HCT116 (cell line): ENCODE results near the gene ACTR1A. TPM values are rescaled to one million over a fixed set of nuclear protein-coding genes. Genes with fewer than 3 reads are reported as not detected.

ENCODE experiments used
- ATAC-seq: fragments of 200-7000 bp; cut with Tn5 transposase; 2 replicates; pipeline ENCODE4 v1.9.1; 2020; ENCODE audit warnings: mild to moderate bottlenecking, moderate library complexity
- BruUV-seq: library from RNA; stranded (reverse); fragments of 400-500 nt; replicated peaks from 2 replicates; lab custom pipeline; 2021; lab: Mats Ljungman, UMichigan
- CTCF ChIA-PET: fragments of 300-600 bp; sonication (Branson Sonifier 250); formaldehyde crosslinking; loops from one replicate; lab custom pipeline; 2021; ENCODE audit warnings: antibody characterized with exemption; lab: Charles Lee
- POLR2A ChIA-PET: fragments of 300-600, 350-600 bp; sonication (Branson Sonifier 250); formaldehyde crosslinking; loops from one replicate; lab custom pipeline; 2021; ENCODE audit warnings: antibody characterized with exemption; lab: Charles Lee
- RAD21 ChIA-PET, 2 experiments: fragments of 300-600 bp; sonication (Branson Sonifier 250); formaldehyde crosslinking; loops; one replicate each; lab custom pipeline; 2023; ENCODE audit warnings: low total read pairs in 2 of 2; ENCODE audit not compliant: uncharacterized antibody in 2 of 2, unreplicated experiment in 2 of 2, low non-redundant PET in 1 of 2; lab: Charles Lee
- DNase-seq: peaks from one replicate; pipeline ENCODE4 v3.0.0-alpha.2; 2010; ENCODE audit warnings: low read depth, low spot score
- H2AFZ ChIP-seq: fragments of 200-600 bp; shearing (Covaris generic), sonication (generic); 2 replicates; pipeline ENCODE4 v1.6.1; 2017; ENCODE audit warnings: low read depth, mixed run types, mixed read lengths, antibody characterized with exemption, low read length; ENCODE audit not compliant: poor library complexity, severe bottlenecking
- H3K27ac ChIP-seq: 2 replicates; pipeline ENCODE4 v1.5.1; 2012; ENCODE audit warnings: low read depth, low read length
- H3K27me3 ChIP-seq: fragments of 200-600 bp; sonication (generic); 2 replicates; pipeline ENCODE4 v1.6.1; 2016; ENCODE audit warnings: mixed run types, low read length, mixed read lengths; ENCODE audit not compliant: insufficient read depth
- H3K36me3 ChIP-seq, 2 experiments: fragments of 200-500 bp in 1 of 2; fragments of 200-600 bp in 1 of 2; sonication (Bioruptor generic) in 1 of 2; sonication (generic) in 1 of 2; 2 replicates each; pipeline versions ENCODE4 v1.5.1 to v1.6.1; 2014 to 2016; ENCODE audit warnings: low read length in 2 of 2, inconsistent platforms in 1 of 2, mixed read lengths in 1 of 2, mixed run types in 1 of 2; ENCODE audit not compliant: insufficient read depth in 2 of 2, control insufficient read depth in 1 of 2
- H3K4me1 ChIP-seq, 2 experiments: fragments of 200-600 bp in 1 of 2; sonication (generic) in 1 of 2; 2 replicates each; pipeline versions ENCODE4 v1.5.1 to v1.6.1; 2012 to 2017; ENCODE audit warnings: low read length in 2 of 2, inconsistent platforms in 1 of 2, mild to moderate bottlenecking in 1 of 2, mixed read lengths in 1 of 2, mixed run types in 1 of 2, moderate library complexity in 1 of 2; ENCODE audit not compliant: insufficient read depth in 2 of 2, control insufficient read depth in 1 of 2
- H3K4me2 ChIP-seq: fragments of 200-600 bp; sonication (generic); 2 replicates; pipeline ENCODE4 v1.6.1; 2017; ENCODE audit warnings: mixed run types, low read length, mixed read lengths
- H3K4me3 ChIP-seq, 2 experiments: fragments of 200-600 bp in 1 of 2; sonication (generic) in 1 of 2; replicated peaks in 1 of 2; 2 replicates each; pipeline ENCODE4 v1.5.1; 2011 to 2016; ENCODE audit warnings: low read length in 2 of 2, control low read depth in 1 of 2, low read depth in 1 of 2, mild to moderate bottlenecking in 1 of 2, mixed read lengths in 1 of 2, mixed run types in 1 of 2
- H3K79me2 ChIP-seq: fragments of 200-600 bp; sonication (generic); 2 replicates; pipeline ENCODE4 v1.6.1; 2017; ENCODE audit warnings: mild to moderate bottlenecking, mixed run types, low read length, moderate library complexity, mixed read lengths; ENCODE audit not compliant: insufficient read depth
- H3K9ac ChIP-seq: fragments of 200-600 bp; sonication (generic); 2 replicates; pipeline ENCODE4 v1.6.1; 2016; ENCODE audit warnings: low read length, mixed read lengths
- H3K9me2 ChIP-seq: fragments of 200-600 bp; sonication (generic), shearing (Covaris generic); 2 replicates; pipeline ENCODE4 v1.6.1; 2017; ENCODE audit warnings: mixed run types, mild to moderate bottlenecking, moderate library complexity; ENCODE audit not compliant: insufficient read depth
- H3K9me3 ChIP-seq, 2 experiments: fragments of 200-500 bp in 1 of 2; fragments of 200-600 bp in 1 of 2; sonication (Bioruptor generic) in 1 of 2; sonication (generic) in 1 of 2; 2 replicates each; pipeline ENCODE4 v1.6.1; 2014 to 2017; ENCODE audit warnings: low read length in 2 of 2, mixed read lengths in 2 of 2, inconsistent platforms in 1 of 2, low read depth in 1 of 2, mild to moderate bottlenecking in 1 of 2, mixed run types in 1 of 2, moderate library complexity in 1 of 2; ENCODE audit not compliant: control insufficient read depth in 1 of 2, insufficient read depth in 1 of 2
- H4K20me1 ChIP-seq: fragments of 200-600 bp; sonication (generic), shearing (Covaris generic); 2 replicates; pipeline ENCODE4 v1.6.1; 2017; ENCODE audit warnings: mixed run types, mild to moderate bottlenecking, moderate library complexity; ENCODE audit not compliant: insufficient read depth
- POLR2A ChIP-seq: IDR thresholded peaks from 2 replicates; pipeline ENCODE4 v1.7.0; 2011; ENCODE audit warnings: borderline replicate concordance; ENCODE audit not compliant: insufficient read depth, insufficient read length; ENCODE audit errors: extremely low read depth
- POLR2AphosphoS5 ChIP-seq: IDR thresholded peaks from 2 replicates; pipeline ENCODE4 v1.6.1; 2011; ENCODE audit warnings: mild to moderate bottlenecking, low read depth, low read length, moderate library complexity
- SIN3A ChIP-seq: IDR thresholded peaks from 2 replicates; pipeline ENCODE4 v1.6.1; 2012; ENCODE audit warnings: low read depth
- TCF7L2 ChIP-seq: IDR thresholded peaks from 2 replicates; pipeline ENCODE4 v1.7.0; 2011; ENCODE audit warnings: borderline replicate concordance, inconsistent platforms; ENCODE audit not compliant: insufficient read depth, insufficient read length; ENCODE audit errors: extremely low read depth
- YY1 ChIP-seq: IDR thresholded peaks from 2 replicates; pipeline ENCODE4 v1.6.1; 2011; ENCODE audit warnings: low read length, low read depth, moderate library complexity, mild to moderate bottlenecking; ENCODE audit not compliant: insufficient replicate concordance; ENCODE audit errors: extremely low read depth
- ZFX ChIP-seq: fragments of 450-650 bp; IDR thresholded peaks from 2 replicates; pipeline ENCODE4 v1.6.1; 2017
- intact Hi-C: fragments of 100-400 bp; cut with micrococcal nuclease; formaldehyde crosslinking; loops from 2 replicates; pipeline ENCODE4 v1.10.0; 2022
- total RNA-seq: library from RNA; stranded (reverse); gene quantifications from one replicate; pipeline ENCODE4 v1.2.1, GENCODE V29; 2021; ENCODE audit not compliant: unreplicated experiment
- TF ChIP-seq, protein P1 (sequence below): IDR thresholded peaks from 2 replicates; pipeline ENCODE4 v1.6.1; 2012
- TF ChIP-seq, protein P2 (sequence below): IDR thresholded peaks from 2 replicates; pipeline ENCODE4 v1.6.1; 2012

ACTR1A gene
- total RNA-seq, 1 experiment from 2014 or later, result 94.2 TPM

DNA sequence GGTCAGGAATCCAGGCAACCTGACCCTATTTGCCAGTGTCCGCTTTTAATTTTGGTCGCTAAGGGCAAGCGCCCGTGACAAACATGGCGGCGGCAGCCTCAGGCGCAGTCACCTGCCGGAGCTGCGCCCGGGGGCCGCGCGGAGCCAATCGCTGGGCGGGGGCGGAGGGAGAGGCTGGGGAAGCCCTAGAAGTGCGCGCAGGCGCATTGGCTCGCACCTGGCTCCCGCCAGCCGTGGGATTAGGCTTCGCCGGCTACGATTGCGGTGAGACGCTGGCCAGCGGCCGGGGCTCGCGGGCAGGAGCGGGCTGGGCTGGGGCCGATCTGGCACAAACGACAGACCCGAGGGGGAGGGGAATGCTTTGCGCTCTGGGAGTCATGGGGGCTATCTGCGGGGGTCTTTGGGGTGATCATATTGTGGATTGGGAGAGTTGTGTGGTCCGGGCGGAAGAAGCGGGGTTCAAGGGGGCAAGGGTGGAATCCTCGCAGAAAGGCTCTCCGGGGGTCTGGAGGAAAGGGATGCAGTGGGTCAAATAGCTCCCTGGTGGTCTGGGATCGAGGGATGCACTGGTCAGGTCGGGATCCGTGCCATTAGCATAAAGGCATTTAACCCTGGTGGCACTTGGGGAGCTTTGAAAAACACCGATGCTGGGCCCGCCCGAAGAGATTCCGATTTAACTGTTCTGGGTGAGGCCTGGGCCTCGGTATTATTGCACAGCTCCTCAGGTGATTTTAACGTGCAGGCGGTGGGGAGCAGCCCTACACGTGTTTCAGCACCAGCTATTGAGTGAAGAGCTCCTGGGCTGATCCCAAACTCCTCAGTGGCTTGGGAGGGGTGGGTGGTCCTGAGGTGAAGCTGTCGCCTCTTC is 41.1 kb downstream of the ACTR1A start:
- TSS peak; percentile 53 for BruUV-seq
- no peaks in the 10 kb centered on the region for H3K36me3 ChIP-seq
- H3K4me2 ChIP-seq, result peak overlapping the region; percentile 93
- ChIA-PET RAD21 (no interaction called here), CTCF (interaction anchor here (0.9 to 2.9 kb wide), 12 partner anchors 8 to 292 kb away, joined by 3 to 18 read pairs (median 4); partner anchors contain the start of genes C10orf95, FBXL15 and NFKB2), POLR2A (interaction anchor here (0.9 to 3.4 kb wide), 5 partner anchors 10 to 41 kb away, joined by 3 to 39 read pairs (median 7); partner anchors contain the start of genes ACTR1A, C10orf95, CUEDC2 and FBXL15)
- H3K9me2 ChIP-seq, result no peaks in the 10 kb centered on the region
- H4K20me1 ChIP-seq, result no peaks in the 10 kb centered on the region
- peaks cover 38% of the 10 kb centered on the region; the same call in 1 of the 2 replicates for H3K79me2 ChIP-seq
- DNase-seq (peak; percentile 87), ATAC-seq (peak; percentile 85)
- peak overlapping the region; percentile 72 to 73 for H3K4me3 ChIP-seq
- peak overlapping the region; percentile 84 for H3K9ac ChIP-seq
- TF ChIP-seq POLR2AphosphoS5 (peak; percentile 93), SIN3A (no peak), ZFX (no peak), POLR2A (peak; percentile 80), TCF7L2 (peak; percentile 46), YY1 (peak; percentile 100)
- TF ChIP-seq, protein P1, sequence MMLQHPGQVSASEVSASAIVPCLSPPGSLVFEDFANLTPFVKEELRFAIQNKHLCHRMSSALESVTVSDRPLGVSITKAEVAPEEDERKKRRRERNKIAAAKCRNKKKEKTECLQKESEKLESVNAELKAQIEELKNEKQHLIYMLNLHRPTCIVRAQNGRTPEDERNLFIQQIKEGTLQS, result no peak
- TF ChIP-seq, protein P2, sequence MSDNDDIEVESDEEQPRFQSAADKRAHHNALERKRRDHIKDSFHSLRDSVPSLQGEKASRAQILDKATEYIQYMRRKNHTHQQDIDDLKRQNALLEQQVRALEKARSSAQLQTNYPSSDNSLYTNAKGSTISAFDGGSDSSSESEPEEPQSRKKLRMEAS, result no peak
- H2AFZ ChIP-seq, result peak overlapping the region; percentile 67
- H3K4me1 ChIP-seq, result peaks cover 31 to 38% of the 10 kb centered on the region in 2 experiments
- intact Hi-C loops, result loop anchor here (5.0 kb wide), 2 partner anchors 39 to 229 kb away; partner anchors contain the start of gene FBXL15
- no peaks in the 10 kb centered on the region for H3K9me3 ChIP-seq
- H3K27me3 ChIP-seq, result no peaks in the 10 kb centered on the region
- peak overlapping the region; percentile 60 for H3K27ac ChIP-seq
